Measurements from ENCODE around the gene KYNU.

- TF ChIP-seq CTCF (IDR thresholded peaks at IDR 0.05; ENCODE audit: borderline replicate concordance, extremely low read depth, low read length, poor library complexity, severe bottlenecking) (no peak), EZH2 (IDR thresholded peaks at IDR 0.05; ENCODE audit: borderline replicate concordance, low read depth, low read length, severe bottlenecking) (no peak)
Measured at GRCh38 chr2:142936629-142937028, 59.2 kb downstream of the KYNU start.

All from DND-41 (cell line).